Airway epithelial cell (primary cell): Measurements from ENCODE around the gene CSTF2. TPM values are rescaled to one million over a fixed set of nuclear protein-coding genes. Genes with fewer than 3 reads are reported as not detected.

Experiments
- total RNA-seq: library from RNA; depleted of rRNA; stranded (reverse); fragments of >200 nt; gene quantifications from 2 replicates; pipeline ENCODE4 v1.2.3, GENCODE V29; 2015

Gene CSTF2
- 18.8 and 26.4 TPM in 2 replicates for total RNA-seq

GRCh38 chrX:100819837-100820666 lies at the start of gene CSTF2:
Gene CSTF2 (plus strand): TSS chrX:100820391. CDS start chrX:100820417, 26 bp downstream.

GRCh38 chrX:100874325-100874724 lies 54.1 kb downstream of the CSTF2 start, which contains the start of gene NOX1:
Gene NOX1 (minus strand): TSS chrX:100874359. CDS start chrX:100874139, 220 bp downstream.

Other genes starting within 250 kb of the CSTF2 start
- not detected in 2 replicates for gene TNMD, start 235.5 kb upstream of the CSTF2 start, total RNA-seq
- 20.6 and 25.4 TPM in 2 replicates for gene TSPAN6, start 183.6 kb upstream of the CSTF2 start, total RNA-seq
- gene SRPX2, start 176.2 kb upstream of the CSTF2 start, total RNA-seq, result 30.5 and 31.4 TPM in 2 replicates
- gene SYTL4, start 88.3 kb upstream of the CSTF2 start, total RNA-seq, result 1.5 and 3.5 TPM in 2 replicates
- not detected in 2 replicates for gene NOX1, start 54.0 kb downstream of the CSTF2 start, total RNA-seq
- gene XKRX, start 108.5 kb downstream of the CSTF2 start, total RNA-seq, result 1.1 and 1.6 TPM in 2 replicates
- not detected in 2 replicates for gene ARL13A, start 149.3 kb downstream of the CSTF2 start, total RNA-seq
- gene TRMT2B, start 231.7 kb downstream of the CSTF2 start, total RNA-seq, result 8.6 and 9.7 TPM in 2 replicates